ENCODE data around the gene RMND1.
"Not testable (repeated sequence)": the region's sequence is repeated elsewhere in the genome, so short reads cannot be mapped to it uniquely, and the experiment has no call there.

The RMND1 gene, protein sequence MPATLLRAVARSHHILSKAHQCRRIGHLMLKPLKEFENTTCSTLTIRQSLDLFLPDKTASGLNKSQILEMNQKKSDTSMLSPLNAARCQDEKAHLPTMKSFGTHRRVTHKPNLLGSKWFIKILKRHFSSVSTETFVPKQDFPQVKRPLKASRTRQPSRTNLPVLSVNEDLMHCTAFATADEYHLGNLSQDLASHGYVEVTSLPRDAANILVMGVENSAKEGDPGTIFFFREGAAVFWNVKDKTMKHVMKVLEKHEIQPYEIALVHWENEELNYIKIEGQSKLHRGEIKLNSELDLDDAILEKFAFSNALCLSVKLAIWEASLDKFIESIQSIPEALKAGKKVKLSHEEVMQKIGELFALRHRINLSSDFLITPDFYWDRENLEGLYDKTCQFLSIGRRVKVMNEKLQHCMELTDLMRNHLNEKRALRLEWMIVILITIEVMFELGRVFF

GRCh38 chr6:151451950-151452749 is at the start of gene RMND1:
Gene RMND1, minus strand, starts transcription at chr6:151452126. Its CDS starts 6,315 bp downstream, at chr6:151445811.
- DNase-seq: peak; percentile 99

GRCh38 chr6:151499551-151499950 is 47.6 kb upstream of the RMND1 start:
- DNase-seq: no peak

- no peak for DNase-seq
Observed at GRCh38 chr6:151498327-151498726, 46.4 kb upstream of the RMND1 start.

- DNase-seq: no peak
Observed at GRCh38 chr6:151497905-151498304, 46.0 kb upstream of the RMND1 start.

GRCh38 chr6:151495380-151495779 is 43.5 kb upstream of the RMND1 start:
- DNase-seq: no peak

DNA sequence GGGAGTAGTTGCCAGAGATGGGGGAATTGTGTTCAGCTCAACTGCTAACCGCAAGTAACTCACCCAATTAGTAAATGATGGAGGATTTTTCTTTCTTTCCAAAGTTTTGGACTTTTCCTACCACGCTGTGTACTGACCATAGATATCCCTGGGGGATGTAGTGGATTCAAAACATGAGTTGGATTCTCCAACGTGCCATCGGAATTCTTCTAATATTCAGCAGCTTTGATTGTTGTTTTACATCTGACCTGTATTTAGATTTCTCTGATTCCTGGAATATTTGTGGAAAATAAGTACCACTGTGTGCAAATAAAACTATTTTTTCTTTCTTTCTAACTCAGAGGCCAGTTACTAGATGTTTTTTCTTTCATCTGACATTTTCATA is 43.0 kb upstream of the RMND1 start:
- no peak for DNase-seq

GRCh38 chr6:151494235-151494935 is 42.5 kb upstream of the RMND1 start:
- DNase-seq: peak; percentile 14

- no peak for DNase-seq
Observed at GRCh38 chr6:151493804-151494234, 41.9 kb upstream of the RMND1 start, which contains the start of gene CCDC170. Gene CCDC170, plus strand, starts transcription at chr6:151494017. Its CDS starts 112 bp downstream, at chr6:151494129.

GRCh38 chr6:151493161-151493803 is 41.4 kb upstream of the RMND1 start:
- no peak for DNase-seq

GRCh38 chr6:151490996-151491395 is 39.1 kb upstream of the RMND1 start:
- no peak for DNase-seq

GRCh38 chr6:151488226-151488625 is 36.3 kb upstream of the RMND1 start:
- DNase-seq: no peak

GRCh38 chr6:151483994-151484393 is 32.1 kb upstream of the RMND1 start:
- DNase-seq: no peak

DNA sequence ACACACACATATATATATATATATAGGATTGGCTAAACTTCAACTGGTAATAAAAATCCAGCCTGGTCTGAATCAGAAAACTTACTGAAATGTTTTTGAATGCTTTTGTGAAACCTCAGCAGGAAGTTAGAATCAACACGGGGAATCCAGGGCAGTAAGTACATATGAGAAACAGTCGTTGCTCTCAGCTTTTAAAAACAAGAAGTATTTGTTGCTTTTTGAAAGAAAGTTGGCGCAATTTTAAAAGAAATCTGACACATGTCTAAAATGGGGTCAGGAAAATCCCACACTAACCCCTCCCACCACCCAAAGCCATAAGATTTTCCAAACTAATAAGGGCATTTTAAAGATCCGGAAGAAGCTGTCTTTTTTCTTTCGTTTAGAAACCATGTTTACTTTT is 30.4 kb upstream of the RMND1 start:
- DNase-seq: no peak

DNA sequence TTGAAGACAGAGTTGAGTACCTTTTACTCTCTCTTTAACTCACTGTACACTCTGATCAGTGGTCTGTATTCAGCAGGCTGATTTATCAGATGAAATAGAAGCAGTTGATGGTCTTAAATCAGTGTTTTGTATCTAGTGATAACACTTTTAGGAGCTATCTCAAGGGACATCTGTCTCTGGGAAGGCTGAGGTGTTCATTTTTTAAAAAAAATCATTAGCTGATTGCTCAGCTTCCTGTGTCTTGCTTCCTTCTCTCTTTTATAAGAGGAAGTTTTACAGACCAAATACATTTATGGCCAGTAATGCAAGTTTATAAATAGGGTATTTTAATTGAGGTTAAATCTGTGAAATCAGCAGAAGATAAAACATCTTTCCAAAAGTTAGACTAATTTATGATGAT is 29.9 kb upstream of the RMND1 start:
- DNase-seq: no peak

- DNase-seq: no peak
Observed at GRCh38 chr6:151478670-151479069, 26.7 kb upstream of the RMND1 start.

DNA sequence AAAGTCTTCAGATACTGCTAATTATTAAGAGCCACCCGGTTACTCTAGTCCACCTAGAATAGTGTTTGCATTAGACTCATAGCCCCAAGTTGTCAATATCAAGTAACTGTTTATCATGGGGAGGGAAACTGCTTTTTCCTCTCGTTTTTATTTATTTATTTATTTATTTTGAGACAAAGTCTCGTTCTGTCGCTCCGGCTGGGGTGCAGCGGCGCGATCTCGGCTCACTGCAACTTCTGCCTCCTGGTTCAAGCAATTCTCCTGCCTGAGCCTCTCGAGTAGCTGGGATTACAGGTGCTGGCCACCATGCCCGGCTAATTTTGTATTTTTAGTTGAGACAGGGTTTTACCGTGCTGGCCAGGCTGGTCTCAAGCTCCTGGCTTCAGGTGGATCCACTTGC is 25.8 kb upstream of the RMND1 start:
- no peak for DNase-seq

DNA sequence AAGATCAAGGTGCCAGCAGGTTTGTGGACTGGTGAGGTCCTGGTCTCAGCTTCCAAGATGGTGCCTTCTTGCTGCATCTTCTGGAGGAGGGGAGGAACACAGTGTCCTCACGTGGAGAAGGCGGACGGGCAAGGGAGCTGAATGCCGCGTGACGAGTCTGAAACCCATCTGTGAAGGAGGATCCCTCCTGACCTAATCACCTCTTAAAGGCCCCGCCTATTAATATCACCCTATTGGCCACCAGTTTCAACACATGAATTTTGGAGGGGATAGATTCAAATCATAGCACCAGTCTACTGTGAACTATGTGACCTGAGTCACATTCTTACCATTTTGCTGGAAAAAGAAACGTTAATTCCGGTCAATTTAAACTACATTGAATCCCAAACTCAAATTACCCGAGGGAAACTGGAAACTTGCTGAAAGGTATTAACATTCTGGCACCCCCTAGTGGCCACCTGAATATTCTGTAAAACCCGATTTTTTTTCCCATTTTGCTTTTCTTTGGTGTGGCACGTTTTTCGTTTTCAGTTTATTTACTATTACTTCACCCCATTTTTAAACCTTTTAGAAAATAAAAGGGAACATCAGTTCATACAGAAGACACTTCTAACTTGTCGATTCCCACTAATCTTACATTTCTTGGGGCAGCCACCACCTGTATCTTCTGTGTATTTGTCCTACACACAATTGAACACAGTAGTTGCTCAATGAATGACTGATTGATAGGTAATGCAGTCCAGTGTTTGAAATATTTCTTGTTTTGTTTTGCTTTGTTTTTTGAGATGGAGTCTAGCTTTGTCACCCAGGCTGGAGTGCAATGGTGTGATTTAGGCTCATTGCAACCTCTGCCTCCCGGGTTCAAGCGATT is 24.0 kb upstream of the RMND1 start:
- peak; percentile 30 for DNase-seq

DNA sequence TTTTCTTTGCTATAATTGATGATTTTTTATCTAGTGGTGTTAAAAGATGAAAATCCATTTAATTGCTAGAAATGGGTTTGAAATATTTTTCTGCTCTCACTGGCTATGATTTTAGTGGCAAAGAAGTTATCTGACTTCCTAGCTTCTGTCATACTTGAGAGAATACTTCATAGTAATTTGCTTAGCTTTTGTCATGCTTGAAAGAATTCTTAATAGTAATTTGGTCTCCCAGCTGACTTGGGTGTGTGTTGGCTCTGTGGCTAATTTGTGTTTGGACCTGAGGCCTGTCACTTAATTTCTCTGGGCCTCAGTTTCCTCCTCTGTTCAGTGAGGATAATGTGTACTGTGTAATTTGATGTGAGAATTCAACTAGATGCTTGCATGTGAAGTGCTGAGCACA is 12.8 kb upstream of the RMND1 start:
- no peak for DNase-seq

DNA sequence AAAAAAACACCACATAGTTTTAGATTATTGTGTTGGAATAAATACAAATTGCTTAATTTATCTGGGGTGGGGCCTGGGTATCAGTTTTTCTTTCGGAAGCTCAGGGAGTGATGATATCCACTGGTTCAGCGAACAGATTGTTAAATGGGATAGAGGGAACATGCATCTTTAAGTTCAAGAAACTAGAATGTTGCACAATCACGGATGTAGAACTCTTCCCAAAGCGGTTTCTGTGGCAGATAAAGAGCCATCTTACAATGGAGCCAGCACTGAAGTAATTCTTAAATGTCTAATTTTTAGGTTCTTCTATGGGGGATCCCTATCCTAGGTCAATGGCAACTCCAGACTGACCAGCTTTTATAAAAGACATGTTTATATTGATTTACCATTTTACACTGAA is 9.7 kb upstream of the RMND1 start:
- DNase-seq: no peak

GRCh38 chr6:151455751-151456398 is 3.9 kb upstream of the RMND1 start:
- DNase-seq: not testable (repeated sequence)

DNA sequence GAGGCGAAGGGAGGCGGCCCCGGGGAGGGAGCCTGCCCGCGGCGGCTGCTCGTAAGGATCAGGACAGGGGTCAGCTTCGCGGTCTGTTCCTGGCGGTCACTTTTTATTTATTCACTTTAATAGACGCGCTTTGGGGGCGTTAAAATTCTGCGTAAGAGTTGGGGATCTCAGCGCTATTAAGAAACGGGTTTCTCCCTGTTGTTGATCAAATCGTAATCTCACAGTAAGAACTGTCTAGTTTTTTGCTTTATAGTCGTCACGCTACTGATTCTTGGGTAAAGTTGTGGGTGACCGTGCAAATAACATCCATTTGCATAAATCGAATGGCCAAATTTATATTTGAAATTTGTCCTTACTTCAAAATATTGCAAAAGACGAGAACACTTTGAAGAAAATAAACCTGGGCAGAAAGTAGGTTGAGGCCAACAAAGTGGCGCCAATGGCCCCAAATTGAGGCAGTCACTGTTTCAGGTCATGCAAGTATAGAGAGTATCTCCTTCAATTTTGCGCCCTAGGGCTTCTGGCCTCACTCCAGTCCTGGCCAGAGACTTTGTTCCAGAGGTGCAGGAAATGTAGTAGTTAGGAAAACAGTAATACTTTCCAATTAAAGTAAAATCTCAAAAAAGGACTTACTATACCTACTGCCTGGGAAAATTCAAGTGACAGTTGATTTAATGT is 963 bp upstream of the RMND1 start:
- DNase-seq: no peak
